Mesothelial cell of epicardium (in vitro differentiated cells): Measurements from ENCODE around the gene PCSK4. TPM values are rescaled to one million over a fixed set of nuclear protein-coding genes. Genes with fewer than 3 reads are reported as not detected.

ENCODE experiments used
- DNase-seq, 2 experiments: peaks; one replicate each; pipeline ENCODE4 v3.0.0; 2021; ENCODE audit warnings: low spot score in 2 of 2; ENCODE audit not compliant: unreplicated experiment in 2 of 2
- H3K27ac Mint-ChIP-seq: 2 replicates; pipeline ENCODE4 v1.8.0; 2021; ENCODE audit warnings: mixed read lengths
- H3K27me3 Mint-ChIP-seq: 2 replicates; pipeline ENCODE4 v1.8.0; 2021; ENCODE audit warnings: low read depth, mixed read lengths
- H3K36me3 Mint-ChIP-seq: 2 replicates; pipeline ENCODE4 v1.8.0; 2021; ENCODE audit warnings: mixed read lengths
- H3K4me1 Mint-ChIP-seq: 2 replicates; pipeline ENCODE4 v1.8.0; 2021; ENCODE audit warnings: mixed read lengths
- H3K4me3 Mint-ChIP-seq: 2 replicates; pipeline ENCODE4 v1.8.0; 2021; ENCODE audit warnings: mild to moderate bottlenecking, moderate library complexity, mixed read lengths
- H3K9me3 Mint-ChIP-seq: 2 replicates; pipeline ENCODE4 v1.8.0; 2021; ENCODE audit warnings: mixed read lengths
- total RNA-seq: library from RNA; stranded (reverse); gene quantifications from 3 replicates; pipeline ENCODE4 v1.2.1, GENCODE V29; 2021
- TF ChIP-seq, protein P1 (sequence below): fragments of 200-600 bp; sonication (generic); IDR thresholded peaks from one replicate; pipeline ENCODE4 v1.5.0; 2021; ENCODE audit warnings: antibody characterized with exemption; ENCODE audit not compliant: unreplicated experiment

The PCSK4 gene
- total RNA-seq, 1 donor from 2014 or later: 22.6 TPM

DNA sequence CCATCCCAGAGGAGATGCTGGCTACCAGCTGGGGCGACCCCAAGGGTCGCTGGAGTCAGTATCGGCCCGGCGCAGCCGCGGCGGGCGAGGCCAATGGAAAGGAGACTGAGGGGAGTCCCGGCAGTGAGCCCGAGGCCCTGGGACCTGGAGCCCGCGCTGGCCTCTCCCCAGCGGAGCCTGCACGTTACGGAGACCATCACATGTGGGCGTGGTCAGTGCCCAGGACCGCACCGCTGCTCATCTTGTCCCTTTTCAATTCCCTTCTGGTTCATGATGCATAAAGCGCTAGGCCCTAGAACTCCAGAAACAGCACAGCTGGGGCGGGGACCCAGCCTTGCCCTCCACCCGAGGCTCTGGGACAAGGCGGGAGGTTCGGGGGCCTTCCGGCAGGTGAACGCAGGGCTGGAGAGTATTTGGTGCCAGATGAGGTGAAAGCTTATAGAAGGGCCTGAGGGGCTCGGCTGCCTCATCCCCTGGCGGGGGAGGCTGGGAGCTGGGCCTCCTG, 19.1 kb downstream of the PCSK4 start:
- peaks cover 50% of the 10 kb centered on the region for H3K27me3 Mint-ChIP-seq
- no peak for DNase-seq

DNA sequence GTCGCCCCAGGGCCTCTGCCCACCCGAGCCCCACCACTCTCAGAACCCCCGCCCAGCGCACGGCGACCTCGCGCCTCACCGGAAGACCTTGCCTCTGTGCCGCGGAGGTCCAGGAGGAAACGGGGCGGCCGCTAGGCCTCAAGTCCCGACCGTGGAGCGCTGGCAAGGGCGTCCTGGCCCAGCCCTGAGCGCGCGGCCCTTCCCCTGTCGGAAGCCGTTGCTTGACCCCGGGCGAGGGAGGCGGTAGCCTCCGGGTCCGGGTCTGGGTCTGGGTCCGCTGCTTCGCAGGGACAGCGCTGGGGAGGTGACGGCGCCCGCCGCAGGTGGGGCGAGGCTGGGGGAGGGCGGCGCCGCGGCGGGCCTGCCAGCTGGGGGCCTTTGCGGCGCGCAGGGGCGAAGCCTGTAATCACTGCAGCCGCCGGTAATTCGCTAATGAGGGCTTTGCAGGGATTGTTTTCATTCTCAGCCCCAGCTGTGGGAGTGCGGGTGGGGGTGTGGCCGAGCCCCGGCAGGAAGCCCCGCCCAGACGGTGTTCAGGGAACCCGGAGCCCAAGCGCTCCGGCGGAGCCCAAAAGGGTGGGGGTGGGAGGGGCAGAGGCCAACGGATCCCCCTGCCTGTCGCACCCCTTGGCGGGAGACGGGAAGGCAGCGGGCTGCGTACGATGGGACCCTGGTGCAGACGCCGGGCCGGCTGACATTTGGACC, 19.7 kb downstream of the PCSK4 start:
- peaks cover 53% of the 10 kb centered on the region for H3K27me3 Mint-ChIP-seq
- H3K27ac Mint-ChIP-seq: no peak overlapping the region
- TF ChIP-seq, protein P1, sequence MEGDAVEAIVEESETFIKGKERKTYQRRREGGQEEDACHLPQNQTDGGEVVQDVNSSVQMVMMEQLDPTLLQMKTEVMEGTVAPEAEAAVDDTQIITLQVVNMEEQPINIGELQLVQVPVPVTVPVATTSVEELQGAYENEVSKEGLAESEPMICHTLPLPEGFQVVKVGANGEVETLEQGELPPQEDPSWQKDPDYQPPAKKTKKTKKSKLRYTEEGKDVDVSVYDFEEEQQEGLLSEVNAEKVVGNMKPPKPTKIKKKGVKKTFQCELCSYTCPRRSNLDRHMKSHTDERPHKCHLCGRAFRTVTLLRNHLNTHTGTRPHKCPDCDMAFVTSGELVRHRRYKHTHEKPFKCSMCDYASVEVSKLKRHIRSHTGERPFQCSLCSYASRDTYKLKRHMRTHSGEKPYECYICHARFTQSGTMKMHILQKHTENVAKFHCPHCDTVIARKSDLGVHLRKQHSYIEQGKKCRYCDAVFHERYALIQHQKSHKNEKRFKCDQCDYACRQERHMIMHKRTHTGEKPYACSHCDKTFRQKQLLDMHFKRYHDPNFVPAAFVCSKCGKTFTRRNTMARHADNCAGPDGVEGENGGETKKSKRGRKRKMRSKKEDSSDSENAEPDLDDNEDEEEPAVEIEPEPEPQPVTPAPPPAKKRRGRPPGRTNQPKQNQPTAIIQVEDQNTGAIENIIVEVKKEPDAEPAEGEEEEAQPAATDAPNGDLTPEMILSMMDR: no peak
- H3K4me3 Mint-ChIP-seq: peak overlapping the region; percentile 57
- H3K4me1 Mint-ChIP-seq: peaks cover 7% of the 10 kb centered on the region
- no peaks in the 10 kb centered on the region for H3K36me3 Mint-ChIP-seq
- DNase-seq: no peak
- H3K9me3 Mint-ChIP-seq: no peaks in the 10 kb centered on the region

More for the DNA sequence above, 19.1 kb downstream of the PCSK4 start:
- TF ChIP-seq, protein P1: no peak
- no peaks in the 10 kb centered on the region for H3K9me3 Mint-ChIP-seq
- no peak overlapping the region for H3K27ac Mint-ChIP-seq
- H3K4me1 Mint-ChIP-seq: peaks cover 7% of the 10 kb centered on the region
- no peaks in the 10 kb centered on the region for H3K36me3 Mint-ChIP-seq
- H3K4me3 Mint-ChIP-seq: peak overlapping the region; percentile 36

DNA sequence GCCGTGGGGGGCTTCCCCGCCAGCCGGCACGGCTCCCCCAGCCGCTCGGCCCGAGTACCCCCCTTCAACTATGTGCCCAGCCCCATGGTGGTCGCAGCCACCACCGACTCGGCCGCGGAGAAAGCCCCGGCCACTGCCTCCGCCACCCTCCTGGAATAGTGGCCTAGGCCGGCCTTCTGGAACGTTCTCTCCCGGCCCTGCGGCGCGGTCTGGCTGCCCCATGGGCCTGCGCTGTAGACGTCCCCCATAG, 20.2 kb downstream of the PCSK4 start:
- TF ChIP-seq, protein P1: no peak
- Mint-ChIP-seq H3K4me3 (peak overlapping the region; percentile 57), H3K9me3 (no peaks in the 10 kb centered on the region), H3K27me3 (peaks cover 55% of the 10 kb centered on the region), H3K4me1 (peaks cover 7% of the 10 kb centered on the region), H3K27ac (no peak overlapping the region), H3K36me3 (no peaks in the 10 kb centered on the region)
- DNase-seq: no peak

DNA sequence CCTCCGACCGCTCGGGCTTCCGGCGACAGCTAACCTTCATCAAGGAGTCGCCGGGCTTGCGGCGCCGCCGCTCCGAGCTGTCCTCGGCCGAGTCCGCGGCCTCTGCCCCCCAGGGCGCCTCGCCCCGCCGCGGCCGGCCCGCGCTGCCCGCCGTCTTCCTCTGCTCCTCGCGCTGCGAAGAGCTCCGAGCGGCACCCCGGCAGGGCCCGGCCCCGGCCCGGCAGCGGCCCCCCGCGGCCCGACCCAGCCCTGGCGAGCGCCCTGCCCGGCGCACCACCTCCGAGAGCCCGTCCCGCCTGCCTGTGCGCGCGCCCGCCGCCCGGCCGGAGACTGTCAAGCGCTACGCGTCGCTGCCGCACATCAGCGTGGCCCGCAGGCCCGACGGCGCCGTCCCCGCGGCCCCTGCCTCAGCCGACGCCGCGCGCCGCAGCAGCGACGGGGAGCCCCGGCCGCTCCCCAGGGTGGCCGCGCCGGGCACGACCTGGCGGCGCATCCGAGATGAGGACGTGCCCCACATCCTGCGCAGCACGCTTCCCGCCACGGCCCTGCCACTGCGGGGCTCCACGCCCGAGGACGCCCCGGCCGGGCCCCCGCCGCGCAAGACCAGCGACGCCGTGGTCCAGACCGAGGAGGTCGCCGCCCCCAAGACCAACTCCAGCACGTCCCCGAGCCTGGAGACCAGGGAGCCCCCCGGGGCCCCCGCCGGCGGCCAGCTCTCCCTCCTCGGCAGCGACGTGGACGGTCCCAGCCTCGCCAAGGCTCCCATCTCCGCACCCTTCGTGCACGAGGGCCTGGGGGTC, 20.7 kb downstream of the PCSK4 start:
- Mint-ChIP-seq H3K27me3 (peaks cover 60% of the 10 kb centered on the region), H3K9me3 (no peaks in the 10 kb centered on the region), H3K4me1 (peaks cover 7% of the 10 kb centered on the region), H3K4me3 (no peak overlapping the region), H3K36me3 (no peaks in the 10 kb centered on the region), H3K27ac (no peak overlapping the region)
- TF ChIP-seq, protein P1: no peak
- no peak for DNase-seq

DNA sequence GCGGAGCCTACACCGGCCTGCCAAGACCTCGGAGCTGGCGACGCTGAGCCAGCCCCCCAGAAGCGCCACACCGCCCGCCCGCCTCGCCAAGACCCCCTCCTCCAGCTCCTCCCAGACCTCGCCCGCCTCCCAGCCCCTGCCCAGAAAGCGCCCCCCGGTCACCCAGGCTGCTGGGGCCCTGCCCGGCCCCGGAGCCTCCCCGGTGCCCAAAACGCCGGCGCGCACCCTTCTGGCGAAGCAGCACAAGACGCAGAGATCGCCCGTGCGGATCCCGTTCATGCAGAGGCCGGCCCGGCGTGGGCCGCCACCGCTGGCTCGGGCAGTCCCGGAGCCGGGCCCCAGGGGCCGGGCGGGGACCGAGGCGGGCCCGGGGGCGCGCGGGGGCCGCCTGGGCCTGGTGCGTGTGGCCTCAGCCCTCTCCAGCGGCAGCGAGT, 21.3 kb downstream of the PCSK4 start:
- no peak overlapping the region for H3K4me3 Mint-ChIP-seq
- TF ChIP-seq, protein P1: no peak
- H3K27ac Mint-ChIP-seq: no peak overlapping the region
- H3K9me3 Mint-ChIP-seq: no peaks in the 10 kb centered on the region
- no peaks in the 10 kb centered on the region for H3K36me3 Mint-ChIP-seq
- peaks cover 61% of the 10 kb centered on the region for H3K27me3 Mint-ChIP-seq
- peaks cover 7% of the 10 kb centered on the region for H3K4me1 Mint-ChIP-seq
- no peak for DNase-seq
